NOMO-1 treated with DMSO at 0.1 percent for 48 hours (cell line): ENCODE results near the gene SUN1.
"Not testable (repeated sequence)": the region's sequence is repeated elsewhere in the genome, so short reads cannot be mapped to it uniquely, and the experiment has no call there.

ENCODE experiments used
- DNase-seq: peaks from one replicate; lab custom pipeline; 2025; ENCODE audit not compliant: unreplicated experiment; lab: John Stamatoyannopoulos, UW

SUN1 gene

GRCh38 chr7:854118-854775, 22.0 kb downstream of the SUN1 start:
- DNase-seq = no peak

DNA sequence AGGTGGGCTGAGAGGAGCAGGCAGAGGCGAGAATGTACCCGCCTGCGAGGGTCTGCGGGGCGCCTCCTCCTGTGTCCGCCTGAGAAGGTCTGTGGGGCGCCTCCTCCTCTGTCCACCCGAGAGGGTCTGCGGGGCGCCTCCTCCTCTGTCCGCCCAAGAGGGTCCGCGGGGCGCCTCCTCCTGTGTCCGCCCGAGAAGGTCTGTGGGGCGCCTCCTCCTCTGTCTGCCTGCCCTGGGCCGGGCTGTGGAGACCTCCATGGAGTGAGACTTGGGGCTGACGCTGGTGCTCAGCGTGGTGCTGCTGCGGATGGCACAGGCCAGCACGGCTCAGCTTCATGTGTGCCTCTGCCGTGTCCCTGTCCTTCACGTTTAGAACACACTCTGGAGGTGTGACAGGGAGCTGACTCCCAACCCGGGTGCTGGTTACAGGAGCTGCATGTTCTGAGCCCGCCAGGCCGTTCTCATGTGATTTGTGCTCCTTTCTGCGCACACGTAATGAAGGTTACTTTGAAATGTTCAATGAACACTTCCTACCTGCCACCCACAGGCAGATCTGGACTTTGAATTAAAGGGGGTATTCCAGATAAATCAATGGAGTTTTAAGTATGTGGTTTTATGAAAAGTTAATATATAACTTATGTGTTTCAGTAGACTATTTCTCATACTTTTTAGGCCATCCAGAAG, 23.6 kb downstream of the SUN1 start:
- no peak for DNase-seq

DNA sequence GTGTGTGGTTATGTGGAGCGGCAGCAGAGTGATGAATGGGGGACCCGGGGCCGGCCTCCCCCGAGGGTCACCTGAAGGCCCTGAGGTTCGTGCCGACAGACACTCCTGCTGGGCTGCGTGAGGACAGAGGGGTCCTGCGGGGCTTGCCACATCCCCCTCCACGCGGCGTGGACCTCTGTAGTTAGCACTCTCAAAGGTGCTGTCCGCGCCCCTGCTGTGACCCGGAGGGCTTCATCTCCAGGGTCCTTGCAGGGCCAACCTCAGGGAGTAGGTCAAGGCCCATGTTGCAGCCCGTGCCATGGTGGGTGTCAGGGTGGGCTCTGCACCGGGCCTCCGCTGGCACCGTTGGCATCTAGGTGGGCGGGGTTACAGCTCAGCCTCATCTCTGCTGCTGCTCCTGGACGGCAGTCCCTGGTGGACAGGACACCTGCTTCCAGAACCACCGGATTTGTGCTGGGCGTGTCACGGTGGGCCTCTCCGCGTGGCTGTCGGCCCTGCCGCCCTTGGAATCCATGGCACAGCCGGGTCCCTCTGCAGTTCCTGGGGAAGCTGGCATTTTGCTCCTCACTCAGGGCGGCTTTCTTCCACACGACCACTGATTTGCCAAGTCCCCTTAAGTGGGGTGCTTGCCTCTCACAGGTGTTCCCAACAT, 24.3 kb downstream of the SUN1 start:
- DNase-seq = no peak

- DNase-seq = no peak
Measured at GRCh38 chr7:857661-858060, 25.4 kb downstream of the SUN1 start.

- DNase-seq = no peak
Measured at GRCh38 chr7:859359-860030, 27.2 kb downstream of the SUN1 start.

- no peak for DNase-seq
Measured at GRCh38 chr7:860149-860548, 27.9 kb downstream of the SUN1 start.

DNA sequence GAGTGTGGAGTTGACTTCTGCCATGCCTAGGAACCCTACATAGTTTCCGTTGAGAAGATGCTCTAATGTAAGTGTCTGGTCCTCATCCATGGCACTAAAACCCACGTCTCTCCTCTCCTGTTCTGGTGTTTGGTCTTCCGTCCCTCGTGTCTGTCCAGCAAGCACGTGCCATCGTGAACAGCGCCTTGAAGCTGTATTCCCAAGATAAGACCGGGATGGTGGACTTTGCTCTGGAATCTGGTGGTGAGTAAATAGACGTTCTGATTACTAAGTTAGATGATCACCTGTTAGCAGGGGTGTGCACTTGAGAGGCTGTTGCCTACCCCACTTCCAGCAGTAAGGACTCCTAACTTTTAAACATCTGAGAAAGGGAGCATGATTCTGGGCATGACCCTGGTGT, 28.9 kb downstream of the SUN1 start:
- no peak for DNase-seq

DNA sequence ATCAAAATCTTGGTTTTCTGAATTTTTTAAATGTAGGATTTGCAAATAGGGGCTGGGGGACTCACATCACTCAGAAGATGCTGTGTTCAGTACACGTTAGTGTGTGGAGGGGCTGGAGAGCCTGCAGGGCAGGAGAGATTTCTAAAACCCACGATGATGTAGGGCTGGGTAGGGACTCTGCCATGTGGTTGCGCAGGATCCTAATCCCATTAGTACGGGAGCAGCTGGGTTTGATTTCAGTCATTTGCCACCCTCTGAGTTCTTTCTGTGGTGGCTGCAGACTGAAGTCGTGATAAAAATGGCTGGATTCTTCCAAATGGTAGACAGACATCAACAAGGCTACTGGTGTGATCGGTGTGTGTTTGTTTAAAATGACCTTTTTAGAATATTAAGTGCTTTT, 29.9 kb downstream of the SUN1 start:
- DNase-seq = no peak

- DNase-seq = no peak
Measured at GRCh38 chr7:863106-863505, 30.8 kb downstream of the SUN1 start.

- no peak for DNase-seq
Measured at GRCh38 chr7:865921-866320, 33.6 kb downstream of the SUN1 start.

DNA sequence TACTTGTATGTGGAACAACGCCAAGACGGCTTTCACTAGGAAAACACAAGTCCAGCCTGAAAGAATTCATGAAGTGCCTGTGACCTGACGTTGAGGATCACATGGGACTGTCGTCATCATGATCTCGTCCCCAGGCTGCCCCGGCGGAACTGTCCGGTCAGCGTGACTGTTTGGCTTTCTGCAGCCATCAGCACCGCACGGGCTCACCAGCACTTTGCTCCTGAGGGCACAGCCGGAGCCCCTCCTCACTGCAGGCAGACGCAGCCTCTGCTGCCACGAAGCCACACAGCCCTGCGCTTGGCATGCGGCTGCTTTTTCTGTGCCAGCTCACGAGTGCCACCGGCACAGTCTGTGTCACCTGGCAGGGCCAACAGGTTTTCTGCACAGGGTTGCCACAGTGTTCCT, 34.7 kb downstream of the SUN1 start:
- DNase-seq = no peak

- no peak for DNase-seq
Measured at GRCh38 chr7:867406-868188, 35.3 kb downstream of the SUN1 start.

DNA sequence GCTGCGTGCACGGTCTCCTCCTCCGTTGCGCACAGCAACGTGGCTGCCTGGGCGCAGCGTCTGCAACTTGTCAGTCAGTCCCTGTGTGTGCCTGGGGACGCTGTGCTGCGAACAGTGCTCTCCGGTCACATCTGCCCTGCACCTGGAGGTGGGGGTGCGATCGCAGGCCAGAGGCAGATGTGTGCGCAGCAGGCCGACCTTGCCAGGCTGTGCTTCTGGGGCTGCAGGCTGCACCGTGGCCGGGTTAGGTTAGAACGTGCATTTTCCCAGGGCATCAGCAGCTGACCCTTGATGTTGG, 35.9 kb downstream of the SUN1 start:
- no peak for DNase-seq

DNA sequence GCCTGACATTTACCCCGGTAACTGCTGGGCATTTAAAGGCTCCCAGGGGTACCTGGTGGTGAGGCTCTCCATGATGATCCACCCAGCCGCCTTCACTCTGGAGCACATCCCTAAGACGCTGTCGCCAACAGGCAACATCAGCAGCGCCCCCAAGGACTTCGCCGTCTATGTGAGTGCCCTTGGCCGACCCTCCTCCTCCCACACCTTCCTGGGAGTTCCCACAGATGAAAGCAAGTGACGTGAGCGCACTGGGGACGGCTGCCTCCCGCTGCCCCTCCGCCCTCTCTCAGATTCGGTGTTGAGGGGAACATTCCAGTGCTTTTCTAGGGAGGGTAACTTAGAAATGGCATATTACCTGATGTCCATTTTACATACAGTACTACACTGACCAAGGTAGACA, 37.1 kb downstream of the SUN1 start:
- DNase-seq = no peak

DNA sequence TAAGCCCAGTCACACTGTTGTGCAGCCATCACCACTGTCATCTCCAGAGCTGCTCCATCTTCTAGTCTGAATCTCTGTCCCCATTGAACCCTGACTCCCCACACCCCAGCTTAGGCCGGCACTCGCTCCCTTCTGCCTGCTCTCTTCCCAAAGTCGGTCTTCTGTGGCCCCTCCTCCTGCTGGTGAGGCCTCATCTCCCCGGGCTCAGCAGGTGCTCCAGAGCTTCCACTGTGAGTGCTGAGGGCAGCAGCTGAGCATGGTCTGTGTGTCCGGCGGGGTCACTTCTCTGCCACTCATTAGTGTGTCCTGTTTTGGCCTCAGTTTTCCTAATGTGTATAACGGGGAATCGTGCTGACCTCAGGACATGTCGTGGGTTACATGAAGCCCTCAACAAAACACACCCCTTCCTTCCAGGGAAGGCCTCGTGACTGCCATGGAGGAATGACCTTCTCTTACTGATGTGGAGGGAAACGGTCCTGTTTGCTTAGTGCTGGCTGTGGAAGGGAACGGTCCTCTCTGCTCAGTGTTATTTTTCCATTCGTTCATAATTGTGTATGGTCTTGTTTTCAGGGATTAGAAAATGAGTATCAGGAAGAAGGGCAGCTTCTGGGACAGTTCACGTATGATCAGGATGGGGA, 39.7 kb downstream of the SUN1 start:
- DNase-seq = no peak

DNA sequence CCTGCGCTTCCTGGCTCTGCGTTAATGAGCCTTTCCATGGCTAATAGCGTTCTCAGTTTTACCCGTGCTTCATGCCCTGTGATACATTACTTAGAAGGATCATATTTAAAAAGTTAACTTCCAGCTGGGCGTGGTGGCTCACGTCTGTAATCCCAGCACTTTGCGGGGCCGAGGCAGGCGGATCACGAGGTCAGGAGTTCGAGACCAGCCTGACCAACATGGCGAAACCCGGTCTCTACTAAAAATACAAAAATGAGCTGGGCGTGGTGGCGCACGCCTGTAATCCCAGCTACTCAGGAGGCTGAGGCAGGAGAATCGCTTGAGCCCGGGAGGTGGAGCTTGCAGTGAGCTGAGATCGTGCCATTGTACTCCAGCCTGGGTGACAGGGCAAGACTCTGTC, 40.4 kb downstream of the SUN1 start:
- DNase-seq = not testable (repeated sequence)

DNA sequence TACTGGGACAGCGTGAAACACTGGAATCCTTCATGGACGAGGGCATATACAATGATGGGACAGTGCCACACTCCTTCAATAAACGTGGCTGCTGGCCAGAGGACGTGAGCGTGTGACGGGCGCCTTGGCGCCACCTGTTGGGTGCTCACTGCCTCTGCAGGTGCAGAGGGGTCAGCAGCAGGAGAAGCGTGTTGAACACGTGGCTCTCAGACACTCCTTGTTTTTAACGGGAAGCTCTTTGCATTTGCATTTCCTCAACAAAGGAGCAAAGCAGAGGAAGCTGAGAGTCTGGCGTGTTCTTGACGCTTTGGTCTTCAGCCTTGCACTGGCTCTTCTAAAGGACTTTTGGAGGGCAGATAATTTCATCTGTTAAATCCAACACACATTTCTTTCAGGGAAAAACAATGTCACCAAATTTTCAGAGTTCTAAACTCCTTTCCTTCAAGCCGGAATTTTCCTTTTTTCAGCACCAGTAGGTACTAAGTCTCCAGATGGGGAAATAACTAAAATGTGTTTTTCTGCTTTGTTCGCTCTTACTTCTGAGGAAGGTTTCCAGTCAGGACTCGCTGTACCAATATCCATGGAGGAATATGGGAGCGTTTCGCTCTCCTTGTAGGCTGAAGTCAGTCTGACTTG, 41.2 kb downstream of the SUN1 start:
- DNase-seq = peak; percentile 87

- no peak for DNase-seq
Measured at GRCh38 chr7:874031-874749, 41.9 kb downstream of the SUN1 start.

DNA sequence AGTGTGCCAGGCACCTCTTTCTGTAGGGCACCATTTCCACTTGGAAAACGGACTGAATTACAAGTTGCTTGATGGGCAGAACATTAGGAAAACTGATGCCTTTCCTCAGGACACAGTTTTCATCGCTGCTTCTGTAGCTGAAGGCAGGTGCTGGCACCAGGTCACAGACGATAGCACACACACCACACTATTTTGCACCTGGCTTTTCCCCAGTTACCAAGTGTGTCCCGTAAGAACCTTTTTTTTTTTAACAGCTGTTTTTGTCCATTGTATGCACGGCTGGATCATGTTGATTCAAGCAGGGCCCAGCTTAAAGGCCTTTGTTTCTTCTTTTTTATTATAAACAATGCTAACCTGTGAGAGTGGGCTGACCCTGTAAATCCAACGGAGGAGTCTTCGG, 42.8 kb downstream of the SUN1 start:
- DNase-seq = no peak
